GM12874 (cell line): Measurements from ENCODE around the gene CCL20.

Experiments used
- CTCF ChIP-seq: IDR thresholded peaks from 2 replicates; pipeline ENCODE4 v1.5.1; 2011; ENCODE audit warnings: low read depth, mild to moderate bottlenecking, control low read depth, low read length, moderate library complexity; ENCODE audit not compliant: insufficient read depth

CCL20 gene

GRCh38 chr2:227808936-227809335 lies 4.7 kb upstream of the CCL20 start:
- no peak for TF ChIP-seq CTCF

GRCh38 chr2:227812001-227812400 lies 1.6 kb upstream of the CCL20 start:
- no peak for TF ChIP-seq CTCF

GRCh38 chr2:227813229-227813561 lies 447 bp upstream of the CCL20 start:
- TF ChIP-seq CTCF = no peak

GRCh38 chr2:227815066-227815465 lies 1.4 kb downstream of the CCL20 start:
- no peak for TF ChIP-seq CTCF

- no peak for TF ChIP-seq CTCF
Observed at GRCh38 chr2:227816507-227817294, 3.1 kb downstream of the CCL20 start.

- no peak for TF ChIP-seq CTCF
Observed at GRCh38 chr2:227817336-227817735, 3.7 kb downstream of the CCL20 start.

GRCh38 chr2:227817850-227818674 lies 4.4 kb downstream of the CCL20 start:
- TF ChIP-seq CTCF = no peak
